ENCODE results near the gene AMACR. TPM values are rescaled to one million over a fixed set of nuclear protein-coding genes. Genes with fewer than 3 reads are reported as not detected.

Gene AMACR
- total and polyA plus RNA-seq, 2 of the 8 experiments (the other 6 are each of a cell fraction or from before 2014, with no cell fraction given) = 9.1 to 12.6 TPM

DNA sequence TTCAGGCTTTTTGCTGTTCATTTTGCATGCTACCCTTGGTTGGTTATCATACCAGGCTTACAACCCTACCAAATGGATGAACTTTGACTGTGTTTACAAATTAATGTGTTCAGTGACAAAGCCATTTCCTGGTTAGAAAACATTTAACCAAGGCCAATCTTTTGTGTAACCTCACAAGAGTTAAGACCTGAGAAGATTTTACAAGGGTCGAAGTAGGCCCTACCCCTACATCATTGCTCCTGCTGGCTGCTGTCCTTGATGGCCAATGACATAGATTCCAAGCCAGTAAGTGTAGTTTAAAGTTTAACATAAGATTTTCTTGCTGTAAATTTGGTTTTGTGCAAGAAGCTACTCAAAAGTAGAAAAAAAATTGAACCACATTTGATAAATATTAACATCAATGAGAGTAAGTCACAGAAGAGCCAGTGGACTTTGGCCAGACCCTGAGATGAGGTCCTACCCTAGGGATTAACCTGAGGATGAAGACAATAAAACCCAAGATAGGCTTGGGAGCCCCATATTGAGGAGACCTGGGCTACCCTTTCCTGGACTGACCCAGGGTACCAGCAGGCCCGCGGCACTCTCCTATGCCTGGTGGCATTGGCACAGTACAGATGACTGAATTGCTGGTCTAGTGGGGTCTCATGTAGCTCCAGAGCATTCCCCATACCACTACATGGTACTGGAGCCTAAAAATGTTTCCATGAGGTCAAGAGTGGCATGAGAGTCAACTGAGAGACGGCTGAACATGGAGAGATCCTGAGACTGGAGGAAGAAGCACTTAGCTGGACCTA lies 26.9 kb upstream of the AMACR start (continued):
- TF ChIP-seq GABPA (IDR thresholded peaks at IDR 0.05; ENCODE audit: borderline replicate concordance, insufficient read depth, low read length) (no peak), MAFK (IDR thresholded peaks at IDR 0.05; ENCODE audit: low read depth, low read length) (no peak), POLR2AphosphoS5 (IDR thresholded peaks at IDR 0.05; ENCODE audit: low read depth, low read length) (no peak)
- TF ChIP-seq, protein P1, sequence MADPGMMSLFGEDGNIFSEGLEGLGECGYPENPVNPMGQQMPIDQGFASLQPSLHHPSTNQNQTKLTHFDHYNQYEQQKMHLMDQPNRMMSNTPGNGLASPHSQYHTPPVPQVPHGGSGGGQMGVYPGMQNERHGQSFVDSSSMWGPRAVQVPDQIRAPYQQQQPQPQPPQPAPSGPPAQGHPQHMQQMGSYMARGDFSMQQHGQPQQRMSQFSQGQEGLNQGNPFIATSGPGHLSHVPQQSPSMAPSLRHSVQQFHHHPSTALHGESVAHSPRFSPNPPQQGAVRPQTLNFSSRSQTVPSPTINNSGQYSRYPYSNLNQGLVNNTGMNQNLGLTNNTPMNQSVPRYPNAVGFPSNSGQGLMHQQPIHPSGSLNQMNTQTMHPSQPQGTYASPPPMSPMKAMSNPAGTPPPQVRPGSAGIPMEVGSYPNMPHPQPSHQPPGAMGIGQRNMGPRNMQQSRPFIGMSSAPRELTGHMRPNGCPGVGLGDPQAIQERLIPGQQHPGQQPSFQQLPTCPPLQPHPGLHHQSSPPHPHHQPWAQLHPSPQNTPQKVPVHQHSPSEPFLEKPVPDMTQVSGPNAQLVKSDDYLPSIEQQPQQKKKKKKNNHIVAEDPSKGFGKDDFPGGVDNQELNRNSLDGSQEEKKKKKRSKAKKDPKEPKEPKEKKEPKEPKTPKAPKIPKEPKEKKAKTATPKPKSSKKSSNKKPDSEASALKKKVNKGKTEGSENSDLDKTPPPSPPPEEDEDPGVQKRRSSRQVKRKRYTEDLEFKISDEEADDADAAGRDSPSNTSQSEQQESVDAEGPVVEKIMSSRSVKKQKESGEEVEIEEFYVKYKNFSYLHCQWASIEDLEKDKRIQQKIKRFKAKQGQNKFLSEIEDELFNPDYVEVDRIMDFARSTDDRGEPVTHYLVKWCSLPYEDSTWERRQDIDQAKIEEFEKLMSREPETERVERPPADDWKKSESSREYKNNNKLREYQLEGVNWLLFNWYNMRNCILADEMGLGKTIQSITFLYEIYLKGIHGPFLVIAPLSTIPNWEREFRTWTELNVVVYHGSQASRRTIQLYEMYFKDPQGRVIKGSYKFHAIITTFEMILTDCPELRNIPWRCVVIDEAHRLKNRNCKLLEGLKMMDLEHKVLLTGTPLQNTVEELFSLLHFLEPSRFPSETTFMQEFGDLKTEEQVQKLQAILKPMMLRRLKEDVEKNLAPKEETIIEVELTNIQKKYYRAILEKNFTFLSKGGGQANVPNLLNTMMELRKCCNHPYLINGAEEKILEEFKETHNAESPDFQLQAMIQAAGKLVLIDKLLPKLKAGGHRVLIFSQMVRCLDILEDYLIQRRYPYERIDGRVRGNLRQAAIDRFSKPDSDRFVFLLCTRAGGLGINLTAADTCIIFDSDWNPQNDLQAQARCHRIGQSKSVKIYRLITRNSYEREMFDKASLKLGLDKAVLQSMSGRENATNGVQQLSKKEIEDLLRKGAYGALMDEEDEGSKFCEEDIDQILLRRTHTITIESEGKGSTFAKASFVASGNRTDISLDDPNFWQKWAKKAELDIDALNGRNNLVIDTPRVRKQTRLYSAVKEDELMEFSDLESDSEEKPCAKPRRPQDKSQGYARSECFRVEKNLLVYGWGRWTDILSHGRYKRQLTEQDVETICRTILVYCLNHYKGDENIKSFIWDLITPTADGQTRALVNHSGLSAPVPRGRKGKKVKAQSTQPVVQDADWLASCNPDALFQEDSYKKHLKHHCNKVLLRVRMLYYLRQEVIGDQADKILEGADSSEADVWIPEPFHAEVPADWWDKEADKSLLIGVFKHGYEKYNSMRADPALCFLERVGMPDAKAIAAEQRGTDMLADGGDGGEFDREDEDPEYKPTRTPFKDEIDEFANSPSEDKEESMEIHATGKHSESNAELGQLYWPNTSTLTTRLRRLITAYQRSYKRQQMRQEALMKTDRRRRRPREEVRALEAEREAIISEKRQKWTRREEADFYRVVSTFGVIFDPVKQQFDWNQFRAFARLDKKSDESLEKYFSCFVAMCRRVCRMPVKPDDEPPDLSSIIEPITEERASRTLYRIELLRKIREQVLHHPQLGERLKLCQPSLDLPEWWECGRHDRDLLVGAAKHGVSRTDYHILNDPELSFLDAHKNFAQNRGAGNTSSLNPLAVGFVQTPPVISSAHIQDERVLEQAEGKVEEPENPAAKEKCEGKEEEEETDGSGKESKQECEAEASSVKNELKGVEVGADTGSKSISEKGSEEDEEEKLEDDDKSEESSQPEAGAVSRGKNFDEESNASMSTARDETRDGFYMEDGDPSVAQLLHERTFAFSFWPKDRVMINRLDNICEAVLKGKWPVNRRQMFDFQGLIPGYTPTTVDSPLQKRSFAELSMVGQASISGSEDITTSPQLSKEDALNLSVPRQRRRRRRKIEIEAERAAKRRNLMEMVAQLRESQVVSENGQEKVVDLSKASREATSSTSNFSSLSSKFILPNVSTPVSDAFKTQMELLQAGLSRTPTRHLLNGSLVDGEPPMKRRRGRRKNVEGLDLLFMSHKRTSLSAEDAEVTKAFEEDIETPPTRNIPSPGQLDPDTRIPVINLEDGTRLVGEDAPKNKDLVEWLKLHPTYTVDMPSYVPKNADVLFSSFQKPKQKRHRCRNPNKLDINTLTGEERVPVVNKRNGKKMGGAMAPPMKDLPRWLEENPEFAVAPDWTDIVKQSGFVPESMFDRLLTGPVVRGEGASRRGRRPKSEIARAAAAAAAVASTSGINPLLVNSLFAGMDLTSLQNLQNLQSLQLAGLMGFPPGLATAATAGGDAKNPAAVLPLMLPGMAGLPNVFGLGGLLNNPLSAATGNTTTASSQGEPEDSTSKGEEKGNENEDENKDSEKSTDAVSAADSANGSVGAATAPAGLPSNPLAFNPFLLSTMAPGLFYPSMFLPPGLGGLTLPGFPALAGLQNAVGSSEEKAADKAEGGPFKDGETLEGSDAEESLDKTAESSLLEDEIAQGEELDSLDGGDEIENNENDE (IDR thresholded peaks at IDR 0.05; ENCODE audit: insufficient replicate concordance, low read length) = no peak

Data from H1 (cell line).